HepG2 (cell line): ENCODE results near the gene MIEF2.

ENCODE experiments used
- SMARCC2 ChIP-seq: fragments of 450-650 bp; IDR thresholded peaks from 2 replicates; pipeline ENCODE4 v1.6.1; 2017; ENCODE audit warnings: antibody characterized with exemption, mild to moderate bottlenecking
- ZNF337 ChIP-seq: sonication (generic); formaldehyde crosslinking; IDR thresholded peaks from 2 replicates; pipeline ENCODE4 v1.5.1; 2020; ENCODE audit warnings: missing genetic modification reagents, low read depth, mild to moderate bottlenecking, borderline replicate concordance

DNA sequence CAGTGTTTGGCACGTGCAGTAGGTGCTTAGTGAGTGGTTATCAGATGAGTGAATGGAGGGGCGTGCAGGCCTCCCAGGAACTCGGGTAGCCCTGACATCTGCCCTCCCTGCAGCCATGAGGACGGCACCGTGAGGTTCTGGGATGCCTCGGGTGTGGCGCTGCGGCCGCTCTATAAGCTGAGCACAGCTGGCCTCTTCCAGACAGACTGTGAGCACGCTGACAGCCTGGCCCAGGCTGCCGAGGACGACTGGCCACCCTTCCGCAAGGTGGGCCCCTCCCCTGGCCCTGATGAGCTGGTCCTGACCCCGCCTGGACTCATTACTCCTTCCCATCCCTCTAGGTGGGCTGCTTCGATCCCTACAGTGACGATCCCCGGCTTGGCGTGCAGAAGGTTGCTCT, 24.0 kb upstream of the MIEF2 start:
- no peak for TF ChIP-seq SMARCC2
- no peak for TF ChIP-seq ZNF337 (CRISPR knock-in tag)
